Panc1 (cell line): ENCODE results near the gene TOMM5.

Experiments used
- CTCF ChIP-seq: fragments of 450-650 bp; IDR thresholded peaks from 2 replicates; pipeline ENCODE4 v1.5.1; 2017; ENCODE audit warnings: mild to moderate bottlenecking
- POLR2AphosphoS5 ChIP-seq: IDR thresholded peaks from 2 replicates; pipeline ENCODE4 v1.6.1; 2012; ENCODE audit warnings: mild to moderate bottlenecking, low read depth, low read length, moderate library complexity

- no peak for TF ChIP-seq CTCF
- TF ChIP-seq POLR2AphosphoS5, result no peak
Measured at GRCh38 chr9:37620396-37620795, 28.0 kb upstream of the TOMM5 start.
